H1 (cell line): ENCODE results near the gene CORO1C. TPM values are rescaled to one million over a fixed set of nuclear protein-coding genes. Genes with fewer than 3 reads are reported as not detected.

Source experiments
- CTCF ChIA-PET: fragments of 300-600 bp; sonication (Branson Sonifier 250); formaldehyde crosslinking; loops from one replicate; lab custom pipeline; 2021; ENCODE audit not compliant: partially characterized antibody; lab: Charles Lee
- POLR2A ChIA-PET: fragments of 300-600 bp; sonication (Branson Sonifier 250); formaldehyde crosslinking; loops from one replicate; lab custom pipeline; 2021; ENCODE audit warnings: inconsistent platforms; ENCODE audit not compliant: partially characterized antibody; lab: Charles Lee
- DNase-seq, 2 experiments: peaks; one replicate each; pipeline versions ENCODE4 v3.0.0 to v3.0.0-alpha.2; 2010 to 2022; ENCODE audit warnings: low spot score in 2 of 2, low read depth in 1 of 2, mixed read lengths in 1 of 2
- FAIRE-seq: peaks from 2 replicates; lab custom pipeline; 2011; peaks lifted over from hg19 to GRCh38; lab: Jason Lieb, UNC
- H2AFZ ChIP-seq: 2 replicates; pipeline ENCODE4 v1.8.1; 2012; ENCODE audit warnings: low read length, inconsistent platforms
- H2AK5ac ChIP-seq: 2 replicates; pipeline ENCODE4 v1.6.1; 2013; ENCODE audit warnings: low read depth, low read length
- H2BK120ac ChIP-seq: replicated peaks from 2 replicates; pipeline ENCODE3; 2013; ENCODE audit warnings: low read depth, low read length, inconsistent platforms
- H2BK12ac ChIP-seq: 2 replicates; pipeline ENCODE4 v1.6.1; 2013; ENCODE audit warnings: low read depth, low read length
- H2BK15ac ChIP-seq: 2 replicates; pipeline ENCODE4 v1.6.1; 2013; ENCODE audit warnings: low read length
- H2BK20ac ChIP-seq: 2 replicates; pipeline ENCODE4 v1.6.1; 2013; ENCODE audit warnings: low read length
- H2BK5ac ChIP-seq: 2 replicates; pipeline ENCODE4 v1.6.1; 2013; ENCODE audit warnings: low read depth, low read length
- H3K14ac ChIP-seq: 2 replicates; pipeline ENCODE4 v1.6.1; 2013; ENCODE audit warnings: inconsistent platforms; ENCODE audit not compliant: insufficient read length
- H3K18ac ChIP-seq: 2 replicates; pipeline ENCODE4 v1.6.1; 2013; ENCODE audit warnings: low read length; ENCODE audit errors: extremely low read depth
- H3K23ac ChIP-seq: 2 replicates; pipeline ENCODE4 v1.6.1; 2013; ENCODE audit warnings: inconsistent platforms; ENCODE audit not compliant: insufficient read length
- H3K23me2 ChIP-seq: 2 replicates; pipeline ENCODE4 v1.6.1; 2013; ENCODE audit warnings: low read depth, low read length
- H3K27ac ChIP-seq: 2 replicates; pipeline ENCODE4 v1.6.1; 2011; ENCODE audit warnings: low read depth, low read length, inconsistent platforms
- H3K27me3 ChIP-seq, 4 experiments: replicated peaks in 1 of 4; 1 replicate in 1 of 4; 2 replicates in 3 of 4; pipeline versions ENCODE4 v1.6.1 to v1.8.1; 2011 to 2013; ENCODE audit warnings: low read length in 3 of 4, mild to moderate bottlenecking in 3 of 4, inconsistent platforms in 2 of 4, mixed read lengths in 2 of 4, moderate library complexity in 1 of 4; ENCODE audit not compliant: control insufficient read depth in 3 of 4, insufficient read depth in 3 of 4; ENCODE audit errors: extremely low read depth in 1 of 4
- H3K36me3 ChIP-seq, 4 experiments: 2 replicates each; pipeline versions ENCODE4 v1.6.1 to v1.8.1; 2011 to 2013; ENCODE audit warnings: mild to moderate bottlenecking in 4 of 4, low read length in 3 of 4, moderate library complexity in 2 of 4, control low read depth in 1 of 4, inconsistent platforms in 1 of 4; ENCODE audit not compliant: insufficient read depth in 4 of 4, control insufficient read depth in 2 of 4
- H3K4ac ChIP-seq: replicated peaks from 2 replicates; pipeline ENCODE3; 2013; ENCODE audit warnings: low read length, low read depth, mixed read lengths, inconsistent platforms; ENCODE audit not compliant: insufficient read length
- H3K4me1 ChIP-seq, 4 experiments: replicated peaks in 1 of 4; 1 replicate in 1 of 4; 2 replicates in 3 of 4; pipeline versions ENCODE4 v1.6.1 to v1.8.1; 2011 to 2013; ENCODE audit warnings: low read length in 3 of 4, inconsistent platforms in 2 of 4, mixed read lengths in 1 of 4; ENCODE audit not compliant: insufficient read depth in 4 of 4, control insufficient read depth in 3 of 4
- H3K4me2 ChIP-seq, 2 experiments: 2 replicates each; pipeline versions ENCODE4 v1.6.1 to v1.8.1; 2011 to 2013; ENCODE audit warnings: low read depth in 2 of 2, low read length in 2 of 2, control low read depth in 1 of 2, inconsistent platforms in 1 of 2, mild to moderate bottlenecking in 1 of 2; ENCODE audit not compliant: insufficient read depth in 1 of 2
- H3K4me3 ChIP-seq, 4 experiments: fragments of 200-600, 300-600 bp in 1 of 4; sonication (generic), shearing (Covaris generic), sonication (Bioruptor Twin) in 1 of 4; 2 replicates each; pipeline versions ENCODE4 v1.5.1 to v1.8.1; 2011 to 2016; ENCODE audit warnings: low read length in 4 of 4, low read depth in 3 of 4, control low read depth in 2 of 4, inconsistent platforms in 2 of 4, mild to moderate bottlenecking in 2 of 4, mixed read lengths in 1 of 4, moderate library complexity in 1 of 4; ENCODE audit not compliant: insufficient read depth in 2 of 4; ENCODE audit errors: extremely low read depth in 1 of 4
- H3K56ac ChIP-seq: replicated peaks from 2 replicates; pipeline ENCODE3; 2013; ENCODE audit warnings: low read depth, mild to moderate bottlenecking, mixed read lengths, low read length, inconsistent platforms; ENCODE audit not compliant: insufficient read length
- H3K79me1 ChIP-seq: 2 replicates; pipeline ENCODE4 v1.6.1; 2013; ENCODE audit warnings: low read depth, low read length, control low read depth
- H3K79me2 ChIP-seq, 2 experiments: 2 replicates each; pipeline versions ENCODE4 v1.6.1 to v1.8.1; 2012 to 2013; ENCODE audit warnings: low read length in 2 of 2, mild to moderate bottlenecking in 2 of 2, inconsistent platforms in 1 of 2; ENCODE audit not compliant: insufficient read depth in 2 of 2, control insufficient read depth in 1 of 2
- H3K9ac ChIP-seq, 4 experiments: replicated peaks in 1 of 4; 1 replicate in 1 of 4; 2 replicates in 3 of 4; pipeline versions ENCODE4 v1.6.1 to v1.8.1; 2011 to 2013; ENCODE audit warnings: low read depth in 3 of 4, low read length in 3 of 4, control low read depth in 2 of 4, mild to moderate bottlenecking in 2 of 4, moderate library complexity in 2 of 4, inconsistent platforms in 1 of 4; ENCODE audit errors: extremely low read depth in 1 of 4
- H3K9me3 ChIP-seq, 2 experiments: 2 replicates each; pipeline versions ENCODE4 v1.6.1 to v1.8.1; 2012 to 2013; ENCODE audit warnings: mild to moderate bottlenecking in 2 of 2, moderate library complexity in 2 of 2, control low read depth in 1 of 2, inconsistent platforms in 1 of 2, low read depth in 1 of 2, low read length in 1 of 2, mixed read lengths in 1 of 2; ENCODE audit not compliant: insufficient read depth in 2 of 2
- H4K20me1 ChIP-seq, 2 experiments: replicated peaks in 1 of 2; 2 replicates each; pipeline versions ENCODE3 to v1.8.1; 2011 to 2013; ENCODE audit warnings: inconsistent platforms in 2 of 2, low read length in 2 of 2, mild to moderate bottlenecking in 1 of 2; ENCODE audit not compliant: insufficient read depth in 2 of 2, control insufficient read depth in 1 of 2
- H4K5ac ChIP-seq: 2 replicates; pipeline ENCODE4 v1.6.1; 2013; ENCODE audit warnings: low read length, low read depth, mixed read lengths, inconsistent platforms; ENCODE audit not compliant: insufficient read length
- H4K8ac ChIP-seq: 2 replicates; pipeline ENCODE4 v1.8.0; 2013; ENCODE audit warnings: mild to moderate bottlenecking, moderate library complexity, low read length, inconsistent platforms; ENCODE audit not compliant: insufficient read depth; ENCODE audit errors: extremely low read depth
- H4K91ac ChIP-seq: replicated peaks from 2 replicates; pipeline ENCODE3; 2013; ENCODE audit warnings: low read length, mixed read lengths, inconsistent platforms; ENCODE audit not compliant: insufficient read length
- CEBPB ChIP-seq: IDR thresholded peaks from 2 replicates; pipeline ENCODE4 v1.6.1; 2012; ENCODE audit warnings: low read depth, low read length
- CHD2 ChIP-seq: IDR thresholded peaks from 2 replicates; pipeline ENCODE4 v1.6.1; 2012; ENCODE audit warnings: low read length, improper control_type of control experiment
- EZH2 ChIP-seq: fragments of 200-600 bp; sonication (generic); IDR thresholded peaks from 2 replicates; pipeline ENCODE4 v1.7.1; 2012; ENCODE audit warnings: low read depth, mild to moderate bottlenecking, moderate library complexity, low read length, inconsistent platforms; ENCODE audit not compliant: severe bottlenecking
- POLR2AphosphoS5 ChIP-seq: IDR thresholded peaks from 2 replicates; pipeline ENCODE4 v1.6.1; 2011; ENCODE audit warnings: low read depth, low read length
- POU5F1 ChIP-seq: IDR thresholded peaks from 2 replicates; pipeline ENCODE4 v1.6.1; 2011; ENCODE audit warnings: low read depth, mild to moderate bottlenecking, low read length, moderate library complexity
- RXRA ChIP-seq: IDR thresholded peaks from 2 replicates; pipeline ENCODE4 v1.6.1; 2011; ENCODE audit warnings: low read depth, mild to moderate bottlenecking, low read length, moderate library complexity; ENCODE audit not compliant: insufficient read depth
- SRF ChIP-seq: IDR thresholded peaks from 2 replicates; pipeline ENCODE4 v1.6.1; 2011; ENCODE audit warnings: mild to moderate bottlenecking, low read depth, low read length, moderate library complexity
- SUZ12 ChIP-seq: fragments of 200-600 bp; sonication (generic); IDR thresholded peaks from 2 replicates; pipeline ENCODE4 v1.6.1; 2012; ENCODE audit warnings: mild to moderate bottlenecking, inconsistent platforms, low read length, moderate library complexity, mixed read lengths
- TBP ChIP-seq: IDR thresholded peaks from 2 replicates; pipeline ENCODE4 v1.6.1; 2011; ENCODE audit warnings: low read depth, low read length, improper control_type of control experiment
- WGBS, 2 experiments: shearing (Covaris generic) in 1 of 2; methylation state at CpG; one replicate each; pipeline versions ENCODE4 v1.1.6 to v1.1.7; 2013 to 2015; ENCODE audit warnings: low lambda C conversion rate in 2 of 2, mixed read lengths in 2 of 2, inconsistent platforms in 1 of 2, low coverage in 1 of 2, missing lambda C conversion rate in 1 of 2; ENCODE audit not compliant: insufficient replicate concordance in 2 of 2, insufficient coverage in 1 of 2, insufficient read length in 1 of 2; ENCODE audit errors: extremely low coverage in 1 of 2, missing lambda C conversion rate in 1 of 2; 5-methylcytosine and 5-hydroxymethylcytosine counted together
- polyA plus RNA-seq, 7 experiments: library from polyadenylated mRNA; depleted of rRNA in 3 of 7; stranded (reverse) in 5 of 7; unstranded in 2 of 7; fragments of >200 nt in 5 of 7; fragments of 200-250 nt in 2 of 7; gene quantifications; 1 replicate in 5 of 7; 2 replicates in 1 of 7; 4 replicates in 1 of 7; pipeline versions ENCODE4 v1.2.1 to v1.2.3, GENCODE V29; 2011 to 2013; ENCODE audit warnings: missing spikeins in 2 of 7, mixed read lengths in 2 of 7
- total RNA-seq: library from RNA; stranded (reverse); fragmentation: NEBNext Ultra II Directional; extraction: Animal tissue kit (Norgen Biotek cat#: 25700); gene quantifications from 2 replicates; pipeline ENCODE4 v1.2.1, GENCODE V29; 2021
- TF ChIP-seq, protein P1 (sequence below): IDR thresholded peaks from 2 replicates; pipeline ENCODE4 v1.6.1; 2011; ENCODE audit warnings: low read length, improper control_type of control experiment

CORO1C gene
- total and polyA plus RNA-seq, 2 of the 8 experiments (the other 6 are each of a cell fraction or from before 2014, with no cell fraction given), result 72.7 to 120 TPM

DNA sequence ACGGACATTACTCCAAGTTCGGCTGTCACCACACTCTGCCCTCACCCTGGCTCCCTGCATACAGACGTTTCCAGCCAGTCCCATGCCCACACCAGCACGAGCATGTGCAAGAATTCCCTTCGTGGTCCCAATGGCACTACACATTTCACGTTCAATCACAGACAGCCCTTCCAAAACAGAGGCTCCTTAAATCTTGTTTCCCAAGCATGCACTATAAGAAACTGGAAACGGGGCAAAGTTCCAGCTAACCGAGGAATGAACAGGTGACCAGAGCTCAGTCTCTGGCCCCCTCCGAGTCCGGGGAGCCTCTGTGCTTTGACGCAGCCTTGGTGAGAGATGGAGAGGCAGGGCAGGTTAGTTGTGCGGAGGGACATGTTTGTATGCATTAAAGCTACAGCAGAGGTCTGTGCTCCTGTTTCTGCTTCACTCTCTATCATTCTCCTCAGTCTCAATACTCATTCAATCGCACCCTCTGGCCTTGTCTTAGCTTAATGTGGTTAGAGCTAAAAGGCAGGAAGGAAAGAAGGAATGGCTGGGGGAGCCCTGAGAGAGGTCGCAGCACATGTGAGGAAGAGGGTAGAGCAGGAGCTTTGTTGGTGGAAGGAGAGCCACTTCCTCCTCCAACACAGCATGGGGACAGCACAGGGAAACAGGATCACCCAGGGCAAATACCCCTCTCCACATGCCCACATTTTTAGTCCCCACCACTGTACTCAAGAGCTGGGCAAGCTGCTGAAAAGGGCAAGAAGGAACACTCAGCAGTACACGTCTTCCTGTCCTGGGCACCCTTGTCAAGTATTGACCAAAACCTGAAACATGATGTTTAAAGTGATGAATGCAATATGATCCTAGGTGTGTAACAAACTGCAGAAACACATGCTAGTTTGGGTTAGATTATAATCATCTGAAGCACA is 85.4 kb downstream of the CORO1C start:
- 88% methylated on average over 15 of the region's 15 CpGs; no CpG with 5 or more reads in 1 of the 2 experiments for WGBS, 2 experiments
- no peak overlapping the region for H3K27ac ChIP-seq
- no peak overlapping the region for H2AK5ac ChIP-seq
- H3K27me3 ChIP-seq, result no peaks in the 10 kb centered on the region
- H4K5ac ChIP-seq, result no peak overlapping the region
- no peak overlapping the region for H4K8ac ChIP-seq
- POLR2A ChIA-PET, result interaction anchor here (1.0 to 1.2 kb wide), 2 partner anchors 19 to 35 kb away, joined by 3 to 5 read pairs; no protein-coding TSS in a partner anchor
- H2BK5ac ChIP-seq, result no peak overlapping the region
- no peak overlapping the region for H3K18ac ChIP-seq
- no peak overlapping the region for H3K4ac ChIP-seq
- no peak overlapping the region for H3K23ac ChIP-seq
- no peak overlapping the region for H2BK12ac ChIP-seq
- CTCF ChIA-PET, result interaction anchor here (0.6 to 3.1 kb wide), 15 partner anchors 8 to 718 kb away, joined by 3 to 24 read pairs (median 3); no protein-coding TSS in a partner anchor
- no peaks in the 10 kb centered on the region for H3K9me3 ChIP-seq
- TF ChIP-seq SUZ12 (no peak), RXRA (no peak), CHD2 (no peak), EZH2 (no peak), SRF (no peak), POLR2AphosphoS5 (no peak), POU5F1 (no peak), CEBPB (no peak), TBP (no peak)
- TF ChIP-seq, protein P1, sequence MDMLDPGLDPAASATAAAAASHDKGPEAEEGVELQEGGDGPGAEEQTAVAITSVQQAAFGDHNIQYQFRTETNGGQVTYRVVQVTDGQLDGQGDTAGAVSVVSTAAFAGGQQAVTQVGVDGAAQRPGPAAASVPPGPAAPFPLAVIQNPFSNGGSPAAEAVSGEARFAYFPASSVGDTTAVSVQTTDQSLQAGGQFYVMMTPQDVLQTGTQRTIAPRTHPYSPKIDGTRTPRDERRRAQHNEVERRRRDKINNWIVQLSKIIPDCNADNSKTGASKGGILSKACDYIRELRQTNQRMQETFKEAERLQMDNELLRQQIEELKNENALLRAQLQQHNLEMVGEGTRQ, result no peak
- H3K4me3 ChIP-seq, result no peak overlapping the region
- no peak overlapping the region for H3K9ac ChIP-seq
- DNase-seq, result no peak
- no peak overlapping the region for H3K56ac ChIP-seq
- H3K79me1 ChIP-seq, result no peaks in the 10 kb centered on the region
- H3K36me3 ChIP-seq, result peaks cover 6 to 29% (median 17%) of the 10 kb centered on the region in 4 experiments; a peak in 6 of 8 replicates
- no peak overlapping the region for H2BK20ac ChIP-seq
- no peak overlapping the region for H4K91ac ChIP-seq
- no peaks in the 10 kb centered on the region for H3K23me2 ChIP-seq
- H3K4me2 ChIP-seq, result no peak overlapping the region
- no peak overlapping the region for H2AFZ ChIP-seq
- no peaks in the 10 kb centered on the region for H4K20me1 ChIP-seq
- no peaks in the 10 kb centered on the region for H3K79me2 ChIP-seq
- H2BK15ac ChIP-seq, result no peak overlapping the region
- H3K14ac ChIP-seq, result no peak overlapping the region
- no peak overlapping the region for H2BK120ac ChIP-seq
- FAIRE-seq, result no peak
- peaks cover 0 to 2% (median under 1%) of the 10 kb centered on the region in 4 experiments; a peak in 1 of 7 replicates for H3K4me1 ChIP-seq
